NCI-H524 (cell line): ENCODE measurements around the gene GPC2.
"Not testable (repeated sequence)": the region's sequence is repeated elsewhere in the genome, so short reads cannot be mapped to it uniquely, and the experiment has no call there.

ENCODE experiments used
- DNase-seq, 2 experiments: peaks; one replicate each; lab custom pipeline; 2025; lab: John Stamatoyannopoulos, UW

Gene GPC2

GRCh38 chr7:100200693-100201092 is 23.5 kb upstream of the GPC2 start:
- DNase-seq = no peak

DNA sequence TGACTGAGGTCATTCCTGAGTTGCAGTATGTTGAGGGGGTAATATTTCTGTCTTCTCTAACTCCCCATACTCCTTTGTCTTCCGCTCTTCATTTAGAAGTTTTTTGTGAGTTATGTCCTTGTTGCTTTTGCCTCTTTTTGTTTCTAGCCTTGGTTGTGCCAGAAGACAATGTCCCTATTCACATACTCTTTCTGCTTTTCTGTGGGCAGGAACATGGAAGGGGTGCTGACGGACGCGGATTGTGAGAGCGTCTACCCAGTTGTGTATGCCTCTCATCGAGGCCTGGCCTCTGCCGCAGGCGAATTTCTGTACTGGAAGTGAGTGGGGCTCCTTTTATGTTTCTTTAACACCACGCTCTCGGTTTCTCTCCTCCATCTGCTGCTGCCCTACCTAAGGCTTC is 21.1 kb upstream of the GPC2 start:
- no peak for DNase-seq

DNA sequence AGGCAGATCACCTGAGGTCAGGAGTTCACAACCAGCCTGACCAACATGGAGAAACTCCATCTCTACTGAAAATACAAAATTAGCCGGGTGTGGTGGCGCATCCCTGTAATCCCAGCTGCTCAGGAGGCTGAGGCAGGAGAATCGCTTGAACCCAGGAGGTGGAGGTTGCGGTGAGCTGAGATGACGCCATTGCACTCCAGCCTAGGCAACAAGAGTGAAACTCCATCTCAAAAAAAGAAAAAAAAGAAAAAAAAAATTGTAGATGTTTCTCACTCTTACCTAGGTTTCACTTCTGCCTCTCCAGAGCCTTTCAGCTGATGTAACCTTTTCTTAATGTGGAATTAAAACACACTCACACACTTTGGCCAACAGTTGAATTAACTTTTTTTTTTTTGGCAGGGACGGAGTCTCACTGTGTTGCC is 18.7 kb upstream of the GPC2 start:
- DNase-seq = not testable (repeated sequence)

- no peak for DNase-seq
Observed at GRCh38 chr7:100195222-100195621, 18.0 kb upstream of the GPC2 start.

DNA sequence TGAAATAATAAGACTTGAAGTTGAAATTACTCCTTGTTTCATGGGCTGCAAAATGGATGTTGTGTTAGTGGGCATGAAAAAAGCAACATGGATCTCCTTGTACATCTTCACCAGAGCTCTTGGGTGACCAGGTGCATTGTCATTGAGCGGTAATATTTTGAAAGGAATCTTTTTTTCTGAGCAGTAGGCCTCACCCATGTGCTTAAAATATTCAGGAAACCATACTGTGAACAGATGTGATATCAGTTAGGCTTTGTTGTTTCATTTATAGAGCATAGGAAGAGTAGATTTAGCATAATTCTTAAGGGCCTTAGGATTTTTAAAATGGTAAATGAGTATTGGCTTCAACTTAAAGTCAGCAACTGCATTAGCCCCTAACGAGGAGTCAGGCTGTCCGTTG is 15.8 kb upstream of the GPC2 start:
- no peak for DNase-seq

DNA sequence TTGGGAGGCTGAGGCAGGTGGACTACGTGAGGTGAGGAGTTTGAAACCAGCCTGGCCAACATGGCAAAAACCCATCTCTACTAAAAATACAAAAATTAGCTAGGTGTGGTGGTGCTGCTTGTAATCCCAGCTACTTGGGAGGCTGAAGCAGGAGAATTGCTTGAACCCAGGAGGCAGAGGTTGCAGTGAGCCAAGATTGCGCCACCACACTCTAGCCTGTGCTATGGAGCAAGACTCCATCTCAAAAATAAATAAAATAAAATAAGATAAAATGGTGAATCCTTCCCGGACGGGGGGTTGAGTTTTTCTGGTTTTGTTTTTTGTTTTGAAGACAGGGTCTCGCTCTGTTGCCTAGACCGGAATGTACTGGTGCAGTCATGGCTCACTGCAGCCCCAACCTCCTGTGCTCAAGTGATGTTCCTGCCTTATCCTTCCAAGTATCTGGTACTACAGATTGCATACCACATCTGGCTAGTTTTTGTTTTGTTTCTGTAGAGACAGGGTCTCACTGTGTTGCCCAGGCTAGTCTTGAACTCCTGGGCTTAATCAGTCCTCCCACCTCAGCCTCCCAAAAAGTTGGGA is 15.2 kb upstream of the GPC2 start:
- DNase-seq = not testable (repeated sequence)

- DNase-seq = no peak
Observed at GRCh38 chr7:100191775-100192174, 14.6 kb upstream of the GPC2 start.

DNA sequence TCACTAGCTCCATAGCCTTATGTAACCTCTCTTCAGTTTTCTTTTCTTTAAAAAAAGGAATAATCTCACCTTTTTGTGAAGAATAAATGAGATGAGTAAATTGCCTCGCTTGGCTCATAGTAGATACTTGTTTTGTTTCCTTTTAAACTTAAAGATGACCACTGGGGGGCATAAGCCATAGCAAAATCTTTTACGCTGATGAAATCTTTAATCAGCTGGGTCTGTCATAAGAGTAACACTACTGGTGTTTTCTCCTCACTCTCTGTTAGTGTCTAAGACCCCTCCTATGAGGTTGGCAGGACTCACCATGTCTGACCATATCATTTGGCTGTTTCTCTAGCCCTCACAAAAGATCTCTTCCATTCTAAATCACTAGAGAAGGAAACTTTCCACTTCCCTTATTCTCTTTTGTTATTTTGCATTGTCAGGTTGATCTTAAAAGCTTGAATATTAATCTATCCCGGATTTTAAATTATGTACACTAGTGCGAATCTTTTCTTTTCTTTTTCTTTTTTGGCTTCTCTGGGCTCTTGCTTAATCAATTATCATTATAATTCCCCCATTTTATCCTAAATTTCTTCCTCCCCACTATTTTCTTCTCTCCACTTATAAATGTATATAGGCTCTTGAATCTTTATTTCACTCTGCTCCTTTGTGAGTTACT is 13.0 kb upstream of the GPC2 start:
- DNase-seq = peak in 1 of 2 experiments; percentile 16

DNA sequence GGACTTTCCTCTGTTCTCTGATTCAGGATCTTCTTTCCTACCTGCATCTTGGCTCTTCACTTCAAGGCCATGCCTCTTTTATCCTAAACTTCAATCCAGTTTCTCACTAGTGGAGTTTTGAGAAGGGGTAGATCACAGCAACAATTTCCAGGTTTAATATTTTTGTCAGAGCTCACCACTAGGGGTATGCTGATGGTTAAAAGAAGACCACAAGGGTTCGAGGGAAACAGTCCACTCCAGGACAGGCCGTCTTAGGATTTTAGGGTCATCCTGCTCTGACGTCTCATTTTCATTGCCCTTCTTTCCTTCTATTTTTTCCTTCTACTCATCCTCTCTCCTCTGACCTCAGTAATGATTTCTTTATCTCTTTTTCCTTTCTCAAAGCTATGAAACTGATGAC is 11.9 kb upstream of the GPC2 start:
- no peak for DNase-seq

DNA sequence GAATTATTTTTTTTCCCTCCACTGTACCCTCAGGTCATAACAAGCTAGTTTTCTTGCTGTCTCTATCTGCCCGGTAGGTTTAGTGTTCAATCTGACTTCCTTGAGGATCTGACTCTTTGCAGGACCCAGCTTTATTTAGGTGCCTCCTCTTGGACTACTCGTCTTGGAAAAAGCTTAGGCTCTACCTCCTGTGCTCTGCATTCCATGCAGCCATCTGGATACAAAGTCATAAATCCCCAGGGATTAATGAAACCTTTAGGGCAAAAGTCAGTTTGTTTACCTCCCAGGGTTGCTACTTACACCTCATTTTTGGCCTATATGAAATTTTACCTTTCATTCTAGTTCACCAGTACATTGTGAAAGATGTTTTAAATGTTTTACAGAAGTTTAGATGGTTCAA is 8.5 kb upstream of the GPC2 start:
- DNase-seq = peak; percentile 55 to 91

- not testable (repeated sequence) for DNase-seq
Observed at GRCh38 chr7:100183090-100183489, 5.9 kb upstream of the GPC2 start.

- not testable (repeated sequence) for DNase-seq
Observed at GRCh38 chr7:100182616-100183015, 5.4 kb upstream of the GPC2 start.

GRCh38 chr7:100180084-100180483 is 2.9 kb upstream of the GPC2 start:
- DNase-seq = not testable (repeated sequence)

DNA sequence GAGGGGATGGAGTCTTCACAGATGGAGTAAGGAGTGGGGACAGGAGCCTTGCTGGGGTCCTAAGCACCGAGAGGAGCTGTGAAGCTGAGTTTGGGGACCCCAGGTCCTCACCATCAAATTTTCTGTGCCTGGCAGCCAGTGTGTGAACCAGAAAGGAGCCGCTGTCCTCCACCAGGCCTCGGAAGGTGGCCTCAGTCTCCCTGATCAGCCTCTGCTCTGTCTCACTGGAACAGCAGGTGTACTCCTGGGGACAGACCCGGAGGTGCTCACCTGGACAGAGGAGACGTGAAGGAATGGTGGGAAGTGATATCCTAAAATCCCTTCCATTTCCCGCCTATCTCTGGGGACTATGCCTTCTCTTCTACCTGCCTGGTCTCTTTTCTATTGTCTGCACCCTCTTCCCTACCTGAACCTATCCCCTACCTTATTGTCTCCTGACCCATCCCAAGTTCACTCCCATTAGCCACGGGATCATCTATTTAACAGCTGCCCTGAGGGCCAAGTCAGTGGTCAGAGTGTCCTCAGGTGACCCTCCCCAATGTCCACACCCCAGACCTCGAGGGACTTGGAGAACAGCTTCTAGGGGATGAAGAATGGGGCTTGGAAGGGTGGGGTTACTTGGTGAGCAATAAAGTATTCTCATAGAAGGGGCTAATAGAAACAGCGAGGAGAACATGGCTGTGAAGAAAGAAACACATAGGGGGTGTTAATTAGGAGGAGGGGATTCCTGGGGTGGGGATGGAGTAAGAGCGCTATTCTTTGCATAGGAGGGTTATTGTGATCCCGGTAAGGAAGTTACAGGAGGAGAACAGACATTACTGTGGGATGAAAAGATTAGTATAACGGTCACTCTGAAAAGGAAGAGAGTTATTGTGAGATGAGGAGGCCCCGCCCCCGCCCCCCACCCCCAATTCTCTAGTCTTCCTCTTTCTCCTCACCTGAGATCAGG is 811 bp downstream of the GPC2 start:
- DNase-seq = no peak

GRCh38 chr7:100175296-100175935 is 1.8 kb downstream of the GPC2 start:
- DNase-seq = no peak

- no peak for DNase-seq
Observed at GRCh38 chr7:100174582-100174981, 2.6 kb downstream of the GPC2 start.

DNA sequence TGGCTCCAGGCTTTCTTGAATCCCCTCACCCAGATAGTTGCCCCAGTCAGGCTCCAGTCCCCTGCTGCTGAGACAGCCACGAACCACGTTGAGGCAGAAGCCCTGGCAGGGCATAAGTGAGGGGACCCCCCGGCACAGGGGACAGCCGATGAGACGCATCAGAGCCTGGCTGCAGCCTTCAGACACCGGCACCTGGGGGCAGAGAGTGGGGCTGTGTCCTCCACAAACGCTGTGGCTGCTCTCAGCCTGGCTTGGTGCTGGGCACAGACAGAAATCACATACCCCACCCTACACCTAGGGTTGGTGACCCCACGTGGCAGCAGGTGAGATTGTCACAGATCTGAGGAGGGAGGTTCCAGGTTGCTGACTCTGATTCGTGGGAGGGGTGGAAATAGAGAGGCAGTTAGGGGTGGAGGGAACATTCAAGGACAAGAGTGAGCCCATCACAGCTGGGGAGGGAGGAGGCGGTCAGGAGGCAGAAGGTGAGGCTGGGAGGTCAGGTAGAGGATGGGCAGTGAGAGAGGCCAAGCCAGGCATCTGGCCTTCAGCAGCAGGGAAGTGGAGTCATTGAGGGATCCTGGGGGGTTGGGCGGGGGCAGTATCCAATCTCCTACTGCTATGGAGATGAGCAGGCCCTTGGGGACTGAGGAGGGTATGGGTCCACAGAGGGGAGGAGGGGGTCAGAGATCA is 3.2 kb downstream of the GPC2 start:
- DNase-seq = no peak

GRCh38 chr7:100171840-100172239 is 5.3 kb downstream of the GPC2 start:
- no peak for DNase-seq

DNA sequence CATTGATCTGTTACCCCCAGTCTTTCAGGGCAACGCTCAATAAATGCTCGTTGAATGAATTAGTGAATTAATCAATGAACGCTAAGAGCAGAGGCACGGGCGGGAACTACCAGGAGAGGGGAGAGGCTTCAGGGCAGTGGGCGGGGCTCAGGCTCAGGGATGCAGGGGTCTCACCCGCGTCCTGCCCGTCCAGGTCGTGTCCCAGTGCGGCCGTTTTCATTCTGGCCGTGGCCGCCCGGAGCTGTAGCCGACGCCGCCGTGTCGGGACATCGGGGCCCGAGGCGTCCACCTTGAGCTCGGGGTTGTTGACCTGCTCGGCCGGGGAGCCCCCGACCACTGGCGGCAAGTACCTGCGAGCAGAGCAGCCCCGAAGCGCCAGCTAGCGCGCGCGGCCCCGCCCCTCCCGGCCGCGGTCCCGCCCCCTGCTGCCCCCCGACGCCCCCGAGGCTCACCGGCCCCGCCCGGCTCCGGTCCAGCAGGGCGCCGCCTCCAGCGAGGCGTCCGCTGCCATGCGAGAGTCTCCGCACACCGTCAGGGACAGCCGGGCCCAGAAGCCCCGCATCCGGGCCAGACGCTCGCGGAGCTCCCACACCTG is 6.0 kb downstream of the GPC2 start:
- no peak for DNase-seq

DNA sequence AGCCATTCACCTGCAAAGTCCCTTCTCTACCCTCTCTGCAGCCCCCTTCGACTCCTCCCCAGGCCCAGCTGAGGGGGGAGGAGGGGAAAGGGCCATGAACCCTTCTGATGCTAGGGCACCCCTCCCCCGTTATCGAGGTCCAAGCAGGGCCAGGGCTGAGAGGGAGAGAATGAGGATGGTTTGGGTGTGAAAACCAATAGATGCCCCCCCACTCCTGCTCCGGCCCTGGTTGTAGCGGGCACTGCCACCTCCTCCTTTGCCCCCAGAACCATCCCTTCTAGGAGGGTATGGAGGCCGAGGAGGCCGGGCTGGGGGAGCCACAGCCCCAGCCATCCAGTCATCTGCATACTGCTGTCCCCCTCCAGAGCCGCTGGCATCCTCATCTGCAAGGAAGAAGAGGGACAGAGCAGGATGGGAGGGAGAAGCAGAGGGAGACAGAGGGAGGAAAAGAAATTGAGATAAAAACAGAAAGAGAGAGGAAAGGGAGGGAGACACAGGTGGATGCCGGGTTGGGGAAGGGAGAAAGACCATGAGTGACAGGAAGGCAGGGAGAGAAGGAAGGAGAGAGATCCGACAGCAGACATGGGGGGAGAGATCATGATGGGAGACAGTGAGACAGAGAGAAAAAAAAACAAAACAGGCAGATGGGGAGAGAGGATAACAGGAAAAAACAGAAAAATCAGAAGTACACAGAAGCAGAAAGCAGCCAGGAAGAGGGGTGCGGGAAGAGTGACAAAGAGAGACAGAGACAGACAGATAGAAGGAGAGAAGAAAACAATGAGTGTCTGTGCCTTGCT is 6.9 kb downstream of the GPC2 start:
- DNase-seq = no peak
